Lung (tissue), 16 donors: ENCODE data around the gene PDGFC. TPM values are rescaled to one million over a fixed set of nuclear protein-coding genes. Genes with fewer than 3 reads are reported as not detected.

Experiments
- ATAC-seq: fragments of 200-7000 bp; cut with Tn5 transposase; one replicate; pipeline ENCODE4 v1.9.1; 2020; ENCODE audit warnings: moderate number of reproducible peaks; ENCODE audit not compliant: insufficient read depth, low FRiP score
- DNase-seq, 3 donors: peaks; one replicate each; pipeline ENCODE4 v3.0.0-alpha.2; 2013 to 2017
- H3K27ac ChIP-seq, 2 donors: one replicate each; pipeline ENCODE4 v1.5.1; 2013; ENCODE audit warnings: mild to moderate bottlenecking in 2 of 2, moderate library complexity in 2 of 2, control low read depth in 1 of 2, inconsistent platforms in 1 of 2, low read depth in 1 of 2, low read length in 1 of 2
- H3K27me3 ChIP-seq, 3 donors: one replicate each; pipeline ENCODE4 v1.5.1; 2013; ENCODE audit warnings: low read length in 2 of 3; ENCODE audit not compliant: control insufficient read depth in 3 of 3, insufficient read depth in 3 of 3
- H3K36me3 ChIP-seq, 4 donors: one replicate each; pipeline ENCODE4 v1.5.1; 2013; ENCODE audit warnings: low read length in 4 of 4, mild to moderate bottlenecking in 1 of 4, moderate library complexity in 1 of 4; ENCODE audit not compliant: control insufficient read depth in 4 of 4, insufficient read depth in 4 of 4
- H3K4me1 ChIP-seq, 5 donors: one replicate each; pipeline ENCODE4 v1.5.1; 2013; ENCODE audit warnings: low read length in 5 of 5, mild to moderate bottlenecking in 2 of 5, moderate library complexity in 1 of 5; ENCODE audit not compliant: control insufficient read depth in 5 of 5, insufficient read depth in 5 of 5
- H3K4me3 ChIP-seq: one replicate; pipeline ENCODE4 v1.5.1; 2013; ENCODE audit warnings: mild to moderate bottlenecking, control low read depth, moderate library complexity
- H3K9ac ChIP-seq, 2 donors: one replicate each; pipeline ENCODE4 v1.5.1; 2013; ENCODE audit warnings: low read length in 2 of 2, control low read depth in 1 of 2; ENCODE audit not compliant: insufficient read depth in 1 of 2
- H3K9me3 ChIP-seq, 4 donors: one replicate each; pipeline ENCODE4 v1.5.1; 2013; ENCODE audit warnings: low read length in 3 of 4, mild to moderate bottlenecking in 1 of 4, moderate library complexity in 1 of 4; ENCODE audit not compliant: control insufficient read depth in 4 of 4, insufficient read depth in 3 of 4
- CTCF ChIP-seq: IDR thresholded peaks from 2 replicates; pipeline ENCODE4 v1.5.1; 2012; ENCODE audit warnings: mild to moderate bottlenecking; ENCODE audit errors: control extremely low read depth, extremely low read depth
- WGBS, 2 donors: extraction: QIAGEN DNeasy Blood & Tissue Kit; methylation state at CpG; one replicate each; pipeline ENCODE4 v1.1.7; 2013; 5-methylcytosine and 5-hydroxymethylcytosine counted together
- long read RNA-seq, 5 donors: transcript quantifications; one replicate each; lab custom pipeline, GENCODE V29; 2026
- polyA plus RNA-seq, 2 donors: library from polyadenylated mRNA; stranded (reverse); fragments of 200-250 nt; gene quantifications; one replicate each; pipeline ENCODE4 v1.2.1, GENCODE V29; 2013
- total RNA-seq, 2 donors: library from RNA; depleted of rRNA in 1 of 2; stranded (reverse); fragments of >200 nt in 1 of 2; gene quantifications; one replicate each; pipeline ENCODE4 v1.2.1, GENCODE V29; 2014 to 2021
- donor health status: control.
- donor health status: control.
- donor health status: Bipolar disorder and iron deficiency.
- donor health status: healthy.
- donor health status: DM: yes; HTN: yes; CAD: no.

Gene PDGFC
- total RNA-seq (10 to 100 TPM; 18.8 to 56.0 TPM), polyA plus RNA-seq (1 to 10 TPM; 4.5 to 4.6 TPM)
- long read RNA-seq, donor 1, full-length matches to known transcripts: 15 of 15 reads
- long read RNA-seq, donor 1, partial matches to known transcripts: 0 of 15 reads
- long read RNA-seq, donor 1, other reads (novel, unspliced or antisense): 0 of 15 reads
- long read RNA-seq, donor 2, full-length matches to known transcripts: 3 of 3 reads
- long read RNA-seq, donor 2, partial matches to known transcripts: 0 of 3 reads
- long read RNA-seq, donor 2, other reads (novel, unspliced or antisense): 0 of 3 reads
- long read RNA-seq, donor 3, full-length matches to known transcripts: 3 of 3 reads
- long read RNA-seq, donor 3, partial matches to known transcripts: 0 of 3 reads
- long read RNA-seq, donor 3, other reads (novel, unspliced or antisense): 0 of 3 reads
- long read RNA-seq, donor 4: 0 reads
- long read RNA-seq, donor 5, full-length matches to known transcripts: 7 of 7 reads
- long read RNA-seq, donor 5, partial matches to known transcripts: 0 of 7 reads
- long read RNA-seq, donor 5, other reads (novel, unspliced or antisense): 0 of 7 reads

GRCh38 chr4:156971676-156972378, at the start of gene PDGFC:
TSS of gene PDGFC (minus strand) at chr4:156971799. CDS start at chr4:156970903, 896 bp downstream.
- Histone ChIP-seq H3K36me3 (no peaks in the 10 kb centered on the region), H3K27me3 (no peaks in the 10 kb centered on the region), H3K27ac (peak within 1 kb of the TSS; percentile 93 to 97), H3K9ac (peak within 1 kb of the TSS; percentile 42 to 95), H3K4me1 (peaks cover 0 to 24% (median 5%) of the 10 kb centered on the region in 5 donors), H3K9me3 (no peaks in the 10 kb centered on the region), H3K4me3 (peak within 1 kb of the TSS; percentile 81)
- WGBS, 2 donors: 1% methylated on average over 45 to 60 of the region's 60 CpGs
- peak; percentile 81 for ATAC-seq
- peak; percentile 71 to 84 (median 81) for DNase-seq
- TF ChIP-seq CTCF: no peak

DNA sequence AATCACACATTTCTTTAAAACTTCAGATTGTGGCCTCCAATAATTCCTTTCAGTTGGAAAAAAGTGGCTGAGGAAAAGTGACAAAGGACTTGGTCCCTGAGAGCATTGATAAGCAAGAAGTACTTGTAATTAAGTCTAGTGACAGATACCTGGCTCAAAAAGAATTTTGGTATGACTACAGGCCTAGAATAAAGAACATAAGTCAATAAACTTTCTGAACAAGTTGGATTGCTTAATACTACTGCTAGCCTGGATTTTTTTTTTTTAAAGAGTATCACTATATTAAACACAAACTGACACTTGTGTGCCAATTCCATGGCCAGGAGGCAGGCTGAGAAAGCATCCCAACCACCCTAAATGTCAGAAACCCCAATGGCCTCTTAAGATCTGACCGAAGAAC, 49.3 kb upstream of the PDGFC start:
- H3K4me3 ChIP-seq: no peak overlapping the region
- H3K36me3 ChIP-seq: no peaks in the 10 kb centered on the region
- ATAC-seq (no peak), DNase-seq (no peak)
- H3K27ac ChIP-seq: no peak overlapping the region
- H3K27me3 ChIP-seq: no peaks in the 10 kb centered on the region
- no peak for TF ChIP-seq CTCF
- peaks cover 0 to 2% (median 0%) of the 10 kb centered on the region in 5 donors for H3K4me1 ChIP-seq
- no peak overlapping the region for H3K9ac ChIP-seq
- 62 to 87% methylated on average over 1 of the region's 1 CpG for WGBS, 2 donors
- no peaks in the 10 kb centered on the region for H3K9me3 ChIP-seq

DNA sequence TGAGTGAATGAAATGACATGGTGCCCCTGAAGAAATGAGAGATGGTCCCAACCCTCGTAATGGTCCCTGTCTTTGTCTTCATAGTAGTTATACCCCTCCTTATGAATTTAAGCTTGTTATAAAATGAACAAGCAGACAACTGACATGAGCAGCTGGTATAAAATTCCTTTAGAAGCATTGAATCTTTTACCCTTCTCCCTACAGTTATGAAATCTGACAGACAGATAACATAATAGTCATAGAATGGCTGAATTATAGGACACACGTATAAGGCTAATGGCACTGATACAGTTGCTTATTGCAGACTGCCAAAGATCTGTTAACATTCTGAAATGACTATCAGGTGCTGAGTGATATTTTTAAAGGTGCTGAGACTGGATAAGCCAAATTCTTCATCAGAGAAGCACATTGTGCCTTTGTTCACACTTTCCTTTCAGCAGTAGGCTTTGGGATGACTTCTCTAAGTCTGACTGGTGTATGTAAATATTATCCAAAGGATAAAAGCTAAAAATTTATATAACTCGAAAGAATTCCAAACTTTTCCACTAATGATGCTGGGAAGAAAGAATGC, 47.4 kb upstream of the PDGFC start:
- Histone ChIP-seq H3K9ac (no peak overlapping the region), H3K36me3 (no peaks in the 10 kb centered on the region), H3K27me3 (no peaks in the 10 kb centered on the region), H3K27ac (no peak overlapping the region), H3K4me3 (no peak overlapping the region), H3K4me1 (peaks cover 0 to 2% (median 0%) of the 10 kb centered on the region in 5 donors), H3K9me3 (no peaks in the 10 kb centered on the region)
- 78 to 80% methylated on average over 3 of the region's 3 CpGs for WGBS, 2 donors
- DNase-seq (no peak), ATAC-seq (no peak)
- no peak for TF ChIP-seq CTCF
